ENCODE data around the gene CBX8. TPM values are rescaled to one million over a fixed set of nuclear protein-coding genes. Genes with fewer than 3 reads are reported as not detected.

Gene CBX8
- total and polyA plus RNA-seq, 2 of the 8 experiments (the other 6 are each of a cell fraction or from before 2014, with no cell fraction given): 0.09 to 2.1 TPM

DNA sequence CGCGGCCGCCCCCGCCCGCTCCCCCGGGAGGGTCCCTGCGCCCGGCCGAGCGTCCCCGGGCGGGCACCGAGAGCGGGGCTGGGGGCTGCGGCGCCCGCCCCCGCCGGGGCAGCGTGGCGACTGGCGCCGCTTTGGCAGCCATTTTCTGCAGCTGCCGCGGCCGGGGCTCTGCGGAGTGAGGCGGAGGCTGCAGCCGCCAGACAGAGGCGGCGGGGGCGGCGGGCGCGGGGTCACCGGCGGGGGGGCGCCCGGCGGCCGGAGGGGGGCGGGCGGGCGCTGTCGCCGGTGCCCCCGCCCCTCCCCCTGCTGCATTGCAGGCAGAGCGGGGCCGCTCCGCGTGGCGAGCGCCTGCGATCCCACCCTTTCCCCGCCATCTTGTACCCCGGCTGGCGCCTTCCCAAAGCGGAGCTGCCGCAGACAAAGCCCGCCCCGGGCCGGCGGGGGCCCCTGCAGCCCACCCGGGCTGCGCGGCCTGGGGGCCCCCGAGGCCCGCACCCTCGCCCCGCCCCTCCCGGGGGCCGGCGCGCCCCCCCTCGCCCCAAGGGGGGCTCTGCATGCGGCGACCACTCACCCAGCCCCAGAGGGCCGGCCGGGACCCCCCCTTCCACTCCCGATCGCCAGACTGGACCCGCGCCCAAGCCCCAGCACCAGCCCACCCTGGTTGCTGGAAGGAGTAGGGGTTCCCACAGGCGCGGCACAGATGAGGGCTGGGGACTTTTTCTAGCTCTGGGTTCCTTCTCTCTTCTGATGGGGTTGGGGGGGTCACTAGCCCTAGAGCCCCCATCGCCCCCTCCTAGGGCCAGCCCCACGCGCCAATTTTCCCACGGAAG is 16.6 kb upstream of the CBX8 start (continued):
- TF ChIP-seq RXRA (IDR thresholded peaks at IDR 0.05; ENCODE audit: insufficient read depth, low read depth, low read length): no peak

Data from H1 (cell line).